Nephron progenitor cell (in vitro differentiated cells): ENCODE measurements around the gene CIBAR2.
"Not testable (repeated sequence)": the region's sequence is repeated elsewhere in the genome, so short reads cannot be mapped to it uniquely, and the experiment has no call there.

Experiments used
- DNase-seq: peaks from one replicate; pipeline ENCODE4 v3.0.0; 2021
- H3K27ac Mint-ChIP-seq: 2 replicates; pipeline ENCODE4 v1.8.0; 2021; ENCODE audit warnings: mild to moderate bottlenecking, moderate library complexity, mixed read lengths
- H3K27me3 Mint-ChIP-seq: 2 replicates; pipeline ENCODE4 v1.8.0; 2021; ENCODE audit warnings: mild to moderate bottlenecking, low read depth, mixed read lengths; ENCODE audit not compliant: poor library complexity
- H3K36me3 Mint-ChIP-seq: 2 replicates; pipeline ENCODE4 v1.8.0; 2021; ENCODE audit warnings: low read depth, mixed read lengths
- H3K4me1 Mint-ChIP-seq: 2 replicates; pipeline ENCODE4 v1.8.0; 2021; ENCODE audit warnings: mixed read lengths
- H3K4me3 Mint-ChIP-seq: 2 replicates; pipeline ENCODE4 v1.8.0; 2021; ENCODE audit warnings: mild to moderate bottlenecking, moderate library complexity, mixed read lengths
- H3K9me3 Mint-ChIP-seq: 2 replicates; pipeline ENCODE4 v1.8.0; 2021; ENCODE audit warnings: mild to moderate bottlenecking, moderate library complexity, mixed read lengths
- CTCF ChIP-seq: fragments of 200-600 bp; sonication (generic); IDR thresholded peaks from 2 replicates; pipeline ENCODE4 v1.5.0; 2021; ENCODE audit warnings: antibody characterized with exemption

CIBAR2 gene

GRCh38 chr16:85125570-85126393, 13.5 kb upstream of the CIBAR2 start:
- Mint-ChIP-seq H3K36me3 (no peaks in the 10 kb centered on the region), H3K9me3 (no peaks in the 10 kb centered on the region), H3K27ac (no peak overlapping the region)

GRCh38 chr16:85124636-85125346, 12.5 kb upstream of the CIBAR2 start:
- peaks cover 16% of the 10 kb centered on the region for H3K27me3 Mint-ChIP-seq
- peaks cover 34% of the 10 kb centered on the region for H3K4me1 Mint-ChIP-seq
- H3K27ac Mint-ChIP-seq, result no peak overlapping the region
- TF ChIP-seq CTCF, result no peak
- H3K36me3 Mint-ChIP-seq, result no peaks in the 10 kb centered on the region
- no peak for DNase-seq
- no peak overlapping the region for H3K4me3 Mint-ChIP-seq
- H3K9me3 Mint-ChIP-seq, result no peaks in the 10 kb centered on the region

More at GRCh38 chr16:85125570-85126393, 13.5 kb upstream of the CIBAR2 start:
- no peak for DNase-seq
- peaks cover 19% of the 10 kb centered on the region for H3K27me3 Mint-ChIP-seq
- no peak overlapping the region for H3K4me3 Mint-ChIP-seq
- peaks cover 44% of the 10 kb centered on the region for H3K4me1 Mint-ChIP-seq
- no peak for TF ChIP-seq CTCF

- Mint-ChIP-seq H3K27me3 (peaks cover 15% of the 10 kb centered on the region), H3K4me3 (no peak overlapping the region), H3K9me3 (no peaks in the 10 kb centered on the region), H3K36me3 (no peaks in the 10 kb centered on the region), H3K27ac (no peak overlapping the region), H3K4me1 (peaks cover 28% of the 10 kb centered on the region)
- DNase-seq, result no peak
- TF ChIP-seq CTCF, result no peak
Observed at GRCh38 chr16:85123891-85124635, 11.8 kb upstream of the CIBAR2 start.

GRCh38 chr16:85123441-85123840, 11.2 kb upstream of the CIBAR2 start:
- H3K4me1 Mint-ChIP-seq, result peaks cover 28% of the 10 kb centered on the region
- H3K36me3 Mint-ChIP-seq, H3K4me3 Mint-ChIP-seq, H3K9me3 Mint-ChIP-seq, H3K27ac Mint-ChIP-seq, DNase-seq: not testable (repeated sequence)
- peaks cover 17% of the 10 kb centered on the region for H3K27me3 Mint-ChIP-seq

GRCh38 chr16:85120006-85120340, 7.7 kb upstream of the CIBAR2 start:
- Mint-ChIP-seq H3K4me3 (no peak overlapping the region), H3K27ac (peak overlapping the region; percentile 68), H3K27me3 (peaks cover 18% of the 10 kb centered on the region), H3K9me3 (no peaks in the 10 kb centered on the region), H3K36me3 (no peaks in the 10 kb centered on the region), H3K4me1 (peaks cover 8% of the 10 kb centered on the region)
- DNase-seq, result no peak
- no peak for TF ChIP-seq CTCF

- Mint-ChIP-seq H3K36me3 (no peaks in the 10 kb centered on the region), H3K27ac (no peak overlapping the region), H3K27me3 (peaks cover 24% of the 10 kb centered on the region), H3K4me3 (no peak overlapping the region), H3K9me3 (no peaks in the 10 kb centered on the region), H3K4me1 (peaks cover 34% of the 10 kb centered on the region)
- no peak for TF ChIP-seq CTCF
- DNase-seq, result no peak
Observed at GRCh38 chr16:85117418-85117817, 5.1 kb upstream of the CIBAR2 start.
